ENCODE measurements around the gene DAPP1. TPM values are rescaled to one million over a fixed set of nuclear protein-coding genes. Genes with fewer than 3 reads are reported as not detected.

Gene DAPP1
- total and polyA plus RNA-seq, 2 of the 4 experiments (the other 2 are of a cell fraction): not detected

DNA sequence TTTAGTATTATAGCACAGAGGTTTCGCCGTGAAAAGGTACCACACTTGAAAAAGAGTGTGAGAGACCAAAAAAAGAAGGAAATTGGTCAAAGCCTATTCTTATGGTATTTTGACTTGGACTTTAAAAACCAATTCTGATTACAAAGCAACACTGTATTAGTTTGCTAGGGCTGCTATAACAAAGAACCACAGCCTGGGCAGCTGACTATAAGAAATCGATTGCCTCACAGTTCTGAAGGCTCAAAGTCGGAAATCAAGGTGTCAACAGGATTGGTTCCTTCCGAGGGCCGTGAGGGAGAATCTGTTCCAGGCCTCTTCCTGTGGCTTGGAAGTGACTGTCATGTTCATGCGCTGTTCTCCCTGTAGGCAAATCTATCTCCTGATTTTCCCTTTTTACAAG, 17.9 kb downstream of the DAPP1 start:
- Histone ChIP-seq H3K56ac (ENCODE audit: extremely low read depth, insufficient read depth, low read length) (no peak overlapping the region), H3K79me1 (ENCODE audit: low read depth in 1 of 2, low read length in 2 of 2) (no peaks in the 10 kb centered on the region), H3K36me3 (ENCODE audit: control insufficient read depth, insufficient read depth, low read length) (no peaks in the 10 kb centered on the region), H3K9me1 (ENCODE audit: insufficient read depth, low read length) (no peaks in the 10 kb centered on the region), H3K23ac (ENCODE audit: low read depth, low read length) (no peak overlapping the region), H3K9me3 (ENCODE audit: control insufficient read depth, insufficient read depth, low read length) (no peaks in the 10 kb centered on the region), H4K20me1 (ENCODE audit: insufficient read depth, low read length) (no peaks in the 10 kb centered on the region), H3K4me1 (ENCODE audit: control insufficient read depth, insufficient read depth, low read length) (no peaks in the 10 kb centered on the region), H2AK9ac (replicated peaks; ENCODE audit: low read depth, low read length, poor library complexity) (no peak overlapping the region), H4K91ac (ENCODE audit: insufficient read depth, low read depth, low read length) (no peak overlapping the region), H2BK15ac (ENCODE audit: low read depth, low read length) (no peak overlapping the region), H3K9ac (ENCODE audit: low read depth, low read length) (no peak overlapping the region), H2BK5ac (ENCODE audit: low read depth, low read length, poor library complexity, severe bottlenecking) (no peak overlapping the region), H3K27ac (ENCODE audit: insufficient read depth, low read length) (no peak overlapping the region), H4K8ac (ENCODE audit: low read depth in 2 of 2, low read length in 2 of 2) (no peak overlapping the region), H4K5ac (ENCODE audit: low read depth, low read length) (no peak overlapping the region), H3K14ac (replicated peaks; ENCODE audit: low read depth, low read length) (no peak overlapping the region), H3K4me3 (ENCODE audit: insufficient read depth, low read depth, low read length) (no peak overlapping the region), H2AFZ (replicated peaks; ENCODE audit: low read length, poor library complexity) (no peak overlapping the region), H2AK5ac (ENCODE audit: low read depth, low read length) (no peak overlapping the region), H2BK20ac (ENCODE audit: low read depth, low read length) (no peak overlapping the region), H3K4me2 (ENCODE audit: low read depth, low read length) (no peak overlapping the region), H3K4ac (ENCODE audit: low read depth, low read length) (no peak overlapping the region), H3K27me3 (ENCODE audit: control insufficient read depth, insufficient read depth, low read length) (0 out of 2 replicates have a peak, but pooled peaks cover 2% of the 10 kb centered on the region), H3K18ac (ENCODE audit: low read depth, low read length) (no peak overlapping the region), H2BK120ac (ENCODE audit: low read depth, low read length) (no peak overlapping the region)
- 82% methylated on average over 2 of the region's 7 CpGs; no CpG with 5 or more reads in 1 of the 2 experiments for WGBS, 2 experiments (ENCODE audit: extremely low coverage in 2 of 2, insufficient read length in 1 of 2)
- ChIA-PET POLR2A (ENCODE audit: unreplicated experiment) (no interaction called here), CTCF (no interaction called here)
- TF ChIP-seq SMC3 (IDR thresholded peaks at IDR 0.05; ENCODE audit: low read depth, low read length) (no peak), FOS (IDR thresholded peaks at IDR 0.05; ENCODE audit: low read depth, low read length) (no peak)
- DNase-seq (no peak), ATAC-seq (ENCODE audit: low read depth) (no peak)
- BruUV-seq (replicated peaks): no TSS peak
- dilution Hi-C loops (cut with HindIII; ENCODE audit: low sequenced_read_pairs, unreplicated experiment): no loop called here
- intact Hi-C loops (cut with micrococcal nuclease): loop anchor here (5.0 kb wide), 1 partner anchor 113 kb away; the partner anchor contains the start of gene DNAJB14
- in situ Hi-C loops (cut with MboI; ENCODE audit: low sequenced_read_pairs): no loop called here
